Testis (tissue), 2 donors: Measurements from ENCODE around the gene ZNF26.

Experiments used
- POLR2A ChIP-seq: fragments of 450-650 bp; IDR thresholded peaks from one replicate; pipeline ENCODE4 v1.6.1; 2017; ENCODE audit warnings: antibody characterized with exemption, mild to moderate bottlenecking, moderate library complexity
- TF ChIP-seq, protein P1 (sequence below), 3 experiments: fragments of 450-650 bp in 2 of 3; fragments of 200-600 bp in 1 of 3; sonication (generic) in 1 of 3; IDR thresholded peaks; one replicate each; pipeline ENCODE4 v1.5.1; 2016 to 2019; ENCODE audit warnings: antibody characterized with exemption in 3 of 3, mild to moderate bottlenecking in 2 of 3, moderate library complexity in 1 of 3

DNA sequence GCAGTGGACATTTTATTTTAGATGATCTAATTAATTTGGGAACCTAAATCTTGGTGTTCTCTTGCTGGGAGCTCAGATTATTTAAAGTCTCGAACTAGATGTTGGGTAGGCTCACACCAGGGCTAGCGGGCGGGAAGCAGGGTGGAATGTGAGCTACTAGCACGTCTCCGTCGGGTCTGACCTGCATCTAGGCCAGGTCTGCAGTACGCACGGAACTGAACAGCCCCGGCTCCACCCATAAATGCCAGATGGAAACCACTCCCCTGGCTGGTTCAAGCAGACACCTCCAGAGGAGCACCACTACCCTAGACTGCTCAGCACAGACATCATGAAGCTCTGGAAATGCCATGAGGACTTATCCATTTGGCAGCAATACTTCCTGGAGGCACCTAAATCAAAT is 40.4 kb upstream of the ZNF26 start:
- TF ChIP-seq, protein P1, sequence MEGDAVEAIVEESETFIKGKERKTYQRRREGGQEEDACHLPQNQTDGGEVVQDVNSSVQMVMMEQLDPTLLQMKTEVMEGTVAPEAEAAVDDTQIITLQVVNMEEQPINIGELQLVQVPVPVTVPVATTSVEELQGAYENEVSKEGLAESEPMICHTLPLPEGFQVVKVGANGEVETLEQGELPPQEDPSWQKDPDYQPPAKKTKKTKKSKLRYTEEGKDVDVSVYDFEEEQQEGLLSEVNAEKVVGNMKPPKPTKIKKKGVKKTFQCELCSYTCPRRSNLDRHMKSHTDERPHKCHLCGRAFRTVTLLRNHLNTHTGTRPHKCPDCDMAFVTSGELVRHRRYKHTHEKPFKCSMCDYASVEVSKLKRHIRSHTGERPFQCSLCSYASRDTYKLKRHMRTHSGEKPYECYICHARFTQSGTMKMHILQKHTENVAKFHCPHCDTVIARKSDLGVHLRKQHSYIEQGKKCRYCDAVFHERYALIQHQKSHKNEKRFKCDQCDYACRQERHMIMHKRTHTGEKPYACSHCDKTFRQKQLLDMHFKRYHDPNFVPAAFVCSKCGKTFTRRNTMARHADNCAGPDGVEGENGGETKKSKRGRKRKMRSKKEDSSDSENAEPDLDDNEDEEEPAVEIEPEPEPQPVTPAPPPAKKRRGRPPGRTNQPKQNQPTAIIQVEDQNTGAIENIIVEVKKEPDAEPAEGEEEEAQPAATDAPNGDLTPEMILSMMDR (IDR thresholded peaks at IDR 0.05) = no peak
- TF ChIP-seq POLR2A = no peak
